Measurements from ENCODE around the gene INPP5B.

INPP5B gene

GRCh38 chr1:37989361-37989930 is 42.6 kb upstream of the INPP5B start:
- peak overlapping the region; percentile 90 for H3K9ac ChIP-seq (ENCODE audit: low read length)
- peak overlapping the region; percentile 88 for H3K4me3 ChIP-seq (ENCODE audit: low read length)
- TF ChIP-seq, protein P1, sequence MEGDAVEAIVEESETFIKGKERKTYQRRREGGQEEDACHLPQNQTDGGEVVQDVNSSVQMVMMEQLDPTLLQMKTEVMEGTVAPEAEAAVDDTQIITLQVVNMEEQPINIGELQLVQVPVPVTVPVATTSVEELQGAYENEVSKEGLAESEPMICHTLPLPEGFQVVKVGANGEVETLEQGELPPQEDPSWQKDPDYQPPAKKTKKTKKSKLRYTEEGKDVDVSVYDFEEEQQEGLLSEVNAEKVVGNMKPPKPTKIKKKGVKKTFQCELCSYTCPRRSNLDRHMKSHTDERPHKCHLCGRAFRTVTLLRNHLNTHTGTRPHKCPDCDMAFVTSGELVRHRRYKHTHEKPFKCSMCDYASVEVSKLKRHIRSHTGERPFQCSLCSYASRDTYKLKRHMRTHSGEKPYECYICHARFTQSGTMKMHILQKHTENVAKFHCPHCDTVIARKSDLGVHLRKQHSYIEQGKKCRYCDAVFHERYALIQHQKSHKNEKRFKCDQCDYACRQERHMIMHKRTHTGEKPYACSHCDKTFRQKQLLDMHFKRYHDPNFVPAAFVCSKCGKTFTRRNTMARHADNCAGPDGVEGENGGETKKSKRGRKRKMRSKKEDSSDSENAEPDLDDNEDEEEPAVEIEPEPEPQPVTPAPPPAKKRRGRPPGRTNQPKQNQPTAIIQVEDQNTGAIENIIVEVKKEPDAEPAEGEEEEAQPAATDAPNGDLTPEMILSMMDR (IDR thresholded peaks at IDR 0.05; ENCODE audit: low read depth, low read length) = no peak
- no peak for TF ChIP-seq EZH2phosphoT487 (IDR thresholded peaks at IDR 0.05; ENCODE audit: low read depth)
- no peaks in the 10 kb centered on the region for H4K20me1 ChIP-seq (ENCODE audit: insufficient read depth, low read length)
- H3K79me2 ChIP-seq (ENCODE audit: low read length) = peaks cover 30% of the 10 kb centered on the region
- H3K27me3 ChIP-seq (ENCODE audit: low read depth, low read length) = no peaks in the 10 kb centered on the region
- peaks cover 7% of the 10 kb centered on the region for H3K4me1 ChIP-seq (ENCODE audit: low read length)
- H2AFZ ChIP-seq (ENCODE audit: low read depth, low read length) = no peak overlapping the region
- H3K4me2 ChIP-seq (ENCODE audit: low read length) = peak overlapping the region; percentile 40
- H3K9me3 ChIP-seq (ENCODE audit: insufficient read depth, low read length) = no peaks in the 10 kb centered on the region
- peak overlapping the region; percentile 74 for H3K27ac ChIP-seq (ENCODE audit: low read length)
- peaks cover 15% of the 10 kb centered on the region for H3K36me3 ChIP-seq (replicated peaks; ENCODE audit: low read depth, low read length)

DNA sequence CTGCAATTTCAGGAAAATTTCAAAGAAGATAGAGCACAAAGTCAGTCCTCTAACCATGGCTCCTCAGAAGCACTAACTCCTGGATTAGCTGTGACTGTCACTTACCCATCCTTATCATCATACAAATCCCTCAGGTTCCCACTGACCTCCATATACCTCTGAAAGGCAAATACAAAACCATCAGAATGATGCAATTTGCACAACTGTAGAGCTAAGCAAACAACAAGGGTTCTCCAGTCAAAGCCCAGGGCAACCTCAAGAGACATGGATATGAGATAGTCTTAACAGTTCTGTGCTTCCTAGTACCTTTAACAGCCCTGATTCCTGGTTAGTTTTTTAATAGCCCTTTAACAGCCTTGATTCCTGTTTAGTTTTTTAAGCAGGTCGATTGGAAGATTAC is 40.8 kb upstream of the INPP5B start:
- Histone ChIP-seq H3K9ac (ENCODE audit: low read length) (no peak overlapping the region), H3K4me2 (ENCODE audit: low read length) (0 out of 2 replicates have a peak overlapping the region, but pooled peaks have one; percentile 40), H3K4me1 (ENCODE audit: low read length) (peaks cover 7% of the 10 kb centered on the region), H3K4me3 (ENCODE audit: low read length) (no peak overlapping the region), H4K20me1 (ENCODE audit: insufficient read depth, low read length) (no peaks in the 10 kb centered on the region), H3K27me3 (ENCODE audit: low read depth, low read length) (no peaks in the 10 kb centered on the region), H3K9me3 (ENCODE audit: insufficient read depth, low read length) (no peaks in the 10 kb centered on the region), H3K36me3 (replicated peaks; ENCODE audit: low read depth, low read length) (peaks cover 21% of the 10 kb centered on the region), H3K27ac (ENCODE audit: low read length) (no peak overlapping the region), H3K79me2 (ENCODE audit: low read length) (peaks cover 30% of the 10 kb centered on the region), H2AFZ (ENCODE audit: low read depth, low read length) (no peak overlapping the region)
- TF ChIP-seq EZH2phosphoT487 (IDR thresholded peaks at IDR 0.05; ENCODE audit: low read depth) = no peak
- TF ChIP-seq, protein P1 (IDR thresholded peaks at IDR 0.05; ENCODE audit: low read depth, low read length) = no peak

DNA sequence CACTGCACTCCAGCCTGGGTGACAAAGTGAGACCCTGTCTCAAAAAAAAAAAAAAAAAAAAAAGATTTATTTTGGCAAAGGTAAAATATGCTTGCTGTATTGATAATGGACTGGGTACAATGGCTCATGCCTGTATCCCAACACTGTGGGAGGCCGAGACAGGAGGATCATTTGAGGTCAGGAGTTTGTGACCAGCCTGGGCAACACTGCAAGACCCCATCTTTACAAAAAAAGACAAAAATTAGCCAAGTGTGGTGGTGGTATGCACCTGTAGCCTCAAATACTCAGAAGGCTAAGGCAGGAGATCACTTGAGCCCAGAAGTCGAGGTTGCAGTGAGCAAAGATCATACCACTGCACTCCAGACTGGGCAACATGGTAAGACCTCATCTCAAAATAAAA is 36.7 kb upstream of the INPP5B start:
- Histone ChIP-seq H3K36me3 (replicated peaks; ENCODE audit: low read depth, low read length) (peaks cover 38% of the 10 kb centered on the region), H3K4me3 (ENCODE audit: low read length) (no peak overlapping the region), H3K79me2 (ENCODE audit: low read length) (peaks cover 14% of the 10 kb centered on the region), H3K9me3 (ENCODE audit: insufficient read depth, low read length) (no peaks in the 10 kb centered on the region), H3K27ac (ENCODE audit: low read length) (no peak overlapping the region), H4K20me1 (ENCODE audit: insufficient read depth, low read length) (no peaks in the 10 kb centered on the region), H3K4me2 (ENCODE audit: low read length) (no peak overlapping the region), H3K27me3 (ENCODE audit: low read depth, low read length) (no peaks in the 10 kb centered on the region), H3K9ac (ENCODE audit: low read length) (no peak overlapping the region), H3K4me1 (ENCODE audit: low read length) (peaks cover 6% of the 10 kb centered on the region), H2AFZ (ENCODE audit: low read depth, low read length) (no peak overlapping the region)
- TF ChIP-seq, protein P1 (IDR thresholded peaks at IDR 0.05; ENCODE audit: low read depth, low read length) = no peak
- no peak for TF ChIP-seq EZH2phosphoT487 (IDR thresholded peaks at IDR 0.05; ENCODE audit: low read depth)

- Histone ChIP-seq H3K27me3 (ENCODE audit: low read depth, low read length) (no peaks in the 10 kb centered on the region), H3K4me1 (ENCODE audit: low read length) (no peaks in the 10 kb centered on the region), H2AFZ (ENCODE audit: low read depth, low read length) (no peak overlapping the region), H3K79me2 (ENCODE audit: low read length) (no peaks in the 10 kb centered on the region), H3K36me3 (replicated peaks; ENCODE audit: low read depth, low read length) (peaks cover 38% of the 10 kb centered on the region), H3K9ac (ENCODE audit: low read length) (no peak overlapping the region), H3K4me2 (ENCODE audit: low read length) (no peak overlapping the region), H3K9me3 (ENCODE audit: insufficient read depth, low read length) (no peaks in the 10 kb centered on the region), H3K4me3 (ENCODE audit: low read length) (no peak overlapping the region), H4K20me1 (ENCODE audit: insufficient read depth, low read length) (no peaks in the 10 kb centered on the region), H3K27ac (ENCODE audit: low read length) (no peak overlapping the region)
- TF ChIP-seq, protein P1 (IDR thresholded peaks at IDR 0.05; ENCODE audit: low read depth, low read length) = no peak
- TF ChIP-seq EZH2phosphoT487 (IDR thresholded peaks at IDR 0.05; ENCODE audit: low read depth) = no peak
Observed at GRCh38 chr1:37978541-37978940, 31.7 kb upstream of the INPP5B start.
